ENCODE results near the gene KCNH1. TPM values are rescaled to one million over a fixed set of nuclear protein-coding genes. Genes with fewer than 3 reads are reported as not detected.
A peak's percentile ranks its signal among the peaks of the same experiment; 100 is the strongest.

The KCNH1 gene
- total and polyA plus RNA-seq, 4 donors: not detected

DNA sequence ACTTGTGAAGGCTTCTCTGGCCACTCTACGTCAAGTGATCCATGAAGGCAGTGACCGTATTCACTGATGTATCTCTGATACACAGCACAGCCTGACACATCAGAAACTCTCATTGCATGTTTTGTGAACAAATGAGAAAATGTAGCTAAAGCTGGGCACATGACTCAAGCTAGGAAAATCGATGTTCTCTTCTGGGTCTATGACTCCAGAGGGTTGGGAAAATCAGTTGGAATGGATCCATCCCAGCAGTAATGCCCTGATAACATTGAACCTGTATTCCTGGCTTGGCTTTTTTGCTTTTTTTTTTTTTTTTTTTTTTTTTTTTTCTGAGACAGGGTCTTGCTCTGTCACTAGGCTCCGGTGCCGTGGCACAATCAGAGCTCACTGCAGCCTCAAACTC, 395.7 kb downstream of the KCNH1 start:
- no peak for DNase-seq (ENCODE audit: low spot score)
- H3K36me3 ChIP-seq (ENCODE audit: control insufficient read depth in 4 of 4, insufficient read depth in 3 of 4, low read depth in 1 of 4, low read length in 3 of 4): no peaks in the 10 kb centered on the region
- 77% methylated on average over 5 of the region's 5 CpGs for WGBS
- no peak overlapping the region for H3K9ac ChIP-seq (ENCODE audit: low read depth in 1 of 2, low read length in 2 of 2)
- no peaks in the 10 kb centered on the region for H3K27me3 ChIP-seq (ENCODE audit: control insufficient read depth in 4 of 4, insufficient read depth in 4 of 4, low read length in 3 of 4)
- TF ChIP-seq TAF1 (conservative IDR thresholded peaks at IDR 0.05) (no peak), NR2F2 (IDR thresholded peaks at IDR 0.05) (no peak), YY1 (IDR thresholded peaks at IDR 0.05) (no peak), CTCF (IDR thresholded peaks at IDR 0.05; ENCODE audit: low read depth, low read length, missing input control) (no peak), GABPA (IDR thresholded peaks at IDR 0.05 in 1 of 2, conservative IDR thresholded peaks at IDR 0.05 in 1 of 2) (no peak), HNF4A (conservative IDR thresholded peaks at IDR 0.05) (peak in 1 of 2 donors; percentile 6), ATF3 (IDR thresholded peaks at IDR 0.05) (no peak), RXRA (IDR thresholded peaks at IDR 0.05) (peak in 1 of 2 donors; percentile 23)
- H3K27ac ChIP-seq (ENCODE audit: low read depth in 1 of 2, low read length in 2 of 2): no peak overlapping the region
- no peaks in the 10 kb centered on the region for H3K9me3 ChIP-seq (ENCODE audit: control insufficient read depth in 4 of 4, low read length in 3 of 4)
- H3K4me3 ChIP-seq (ENCODE audit: low read depth in 1 of 3, low read length in 3 of 3): no peak overlapping the region
- no peaks in the 10 kb centered on the region for H3K4me1 ChIP-seq (ENCODE audit: control insufficient read depth in 4 of 4, insufficient read depth in 4 of 4, low read length in 3 of 4)

GRCh38 chr1:210736713-210737112, 397.2 kb downstream of the KCNH1 start:
- no peak for TF ChIP-seq ZBTB33 (IDR thresholded peaks at IDR 0.05)
- TF ChIP-seq RAD21 (IDR thresholded peaks at IDR 0.05): no peak
- no peak for TF ChIP-seq FOXA1 (IDR thresholded peaks at IDR 0.05)
- no peak for TF ChIP-seq REST (IDR thresholded peaks at IDR 0.05)
- no peak for TF ChIP-seq RXRA (IDR thresholded peaks at IDR 0.05)
- TF ChIP-seq HNF4G (IDR thresholded peaks at IDR 0.05): no peak
- TF ChIP-seq YY1 (IDR thresholded peaks at IDR 0.05): no peak
- no peak for TF ChIP-seq HNF4A (conservative IDR thresholded peaks at IDR 0.05)
- no peak for TF ChIP-seq EGR1 (IDR thresholded peaks at IDR 0.05; ENCODE audit: low read depth in 2 of 2)
- TF ChIP-seq NR2F2 (IDR thresholded peaks at IDR 0.05): no peak
- no peak for TF ChIP-seq TAF1 (conservative IDR thresholded peaks at IDR 0.05)
- no peak for TF ChIP-seq FOXA2 (IDR thresholded peaks at IDR 0.05)
- TF ChIP-seq MAX (IDR thresholded peaks at IDR 0.05): no peak
- no peak for TF ChIP-seq JUND (IDR thresholded peaks at IDR 0.05)
- no peak for TF ChIP-seq CTCF (IDR thresholded peaks at IDR 0.05; ENCODE audit: low read depth, low read length, missing input control)
- TF ChIP-seq ATF3 (IDR thresholded peaks at IDR 0.05): no peak
- TF ChIP-seq GABPA (IDR thresholded peaks at IDR 0.05 in 1 of 2, conservative IDR thresholded peaks at IDR 0.05 in 1 of 2): no peak
- TF ChIP-seq SP1 (IDR thresholded peaks at IDR 0.05): no peak
- H3K9ac ChIP-seq (ENCODE audit: low read depth in 1 of 2, low read length in 2 of 2): no peak overlapping the region
- DNase-seq (ENCODE audit: low spot score): no peak
- no peaks in the 10 kb centered on the region for H3K4me1 ChIP-seq (ENCODE audit: control insufficient read depth in 4 of 4, insufficient read depth in 4 of 4, low read length in 3 of 4)
- no peak overlapping the region for H3K27ac ChIP-seq (ENCODE audit: low read depth in 1 of 2, low read length in 2 of 2)
- no peaks in the 10 kb centered on the region for H3K27me3 ChIP-seq (ENCODE audit: control insufficient read depth in 4 of 4, insufficient read depth in 4 of 4, low read length in 3 of 4)
- H3K9me3 ChIP-seq (ENCODE audit: control insufficient read depth in 4 of 4, low read length in 3 of 4): no peaks in the 10 kb centered on the region
- H3K36me3 ChIP-seq (ENCODE audit: control insufficient read depth in 4 of 4, insufficient read depth in 3 of 4, low read depth in 1 of 4, low read length in 3 of 4): no peaks in the 10 kb centered on the region
- 58% methylated on average over 3 of the region's 3 CpGs for WGBS
- no peak overlapping the region for H3K4me3 ChIP-seq (ENCODE audit: low read depth in 1 of 3, low read length in 3 of 3)
